GM12878 (cell line): ENCODE measurements around the gene PDCL3.

Experiments
- KDM1A ChIP-seq: fragments of 200-600 bp; sonication (generic); IDR thresholded peaks from 2 replicates; pipeline ENCODE4 v1.6.1; 2016; ENCODE audit warnings: borderline replicate concordance
- MYC ChIP-seq: IDR thresholded peaks from 2 replicates; pipeline ENCODE4 v1.6.1; 2011; ENCODE audit warnings: mild to moderate bottlenecking, low read length, moderate library complexity, inconsistent platforms; ENCODE audit not compliant: insufficient read depth, insufficient replicate concordance, insufficient read length, severe bottlenecking
- NR2F1 ChIP-seq: fragments of 450-650 bp; conservative IDR thresholded peaks from 2 replicates; pipeline ENCODE4 v1.6.1; 2017; ENCODE audit warnings: mild to moderate bottlenecking
- PML ChIP-seq: IDR thresholded peaks from 2 replicates; pipeline ENCODE4 v1.6.1; 2012; ENCODE audit warnings: low read length, inconsistent platforms
- POLR2AphosphoS5 ChIP-seq: IDR thresholded peaks from 2 replicates; pipeline ENCODE4 v1.6.1; 2011; ENCODE audit warnings: mild to moderate bottlenecking, low read length, inconsistent platforms
- RAD51 ChIP-seq: fragments of 450-650 bp; IDR thresholded peaks from 2 replicates; pipeline ENCODE4 v1.6.1; 2016; ENCODE audit warnings: moderate library complexity, mild to moderate bottlenecking, inconsistent platforms
- SMAD1 ChIP-seq: fragments of 450-650 bp; IDR thresholded peaks from 2 replicates; pipeline ENCODE4 v1.6.1; 2018; ENCODE audit warnings: mild to moderate bottlenecking, low read depth; ENCODE audit not compliant: partially characterized antibody
- ZNF217 ChIP-seq: fragments of 450-650 bp; IDR thresholded peaks from 2 replicates; pipeline ENCODE4 v1.6.1; 2017; ENCODE audit warnings: antibody characterized with exemption, mild to moderate bottlenecking
- ZZZ3 ChIP-seq: IDR thresholded peaks from 2 replicates; pipeline ENCODE4 v1.6.1; 2011; ENCODE audit warnings: low read depth; ENCODE audit not compliant: control insufficient read depth, insufficient read length
- TF ChIP-seq, protein P1 (sequence below), 3 experiments: IDR thresholded peaks in 2 of 3; conservative IDR thresholded peaks in 1 of 3; 2 replicates each; pipeline ENCODE4 v1.5.1; 2011; ENCODE audit warnings: low read depth in 3 of 3, low read length in 3 of 3, mild to moderate bottlenecking in 3 of 3, control low read depth in 2 of 3, moderate library complexity in 2 of 3, inconsistent platforms in 1 of 3, mixed read lengths in 1 of 3; ENCODE audit not compliant: control insufficient read depth in 2 of 3, insufficient read depth in 1 of 3; ENCODE audit errors: extremely low read depth in 1 of 3
- TF ChIP-seq, protein P2 (sequence below): IDR thresholded peaks from 2 replicates; pipeline ENCODE4 v1.6.1; 2012; ENCODE audit warnings: low read depth, low read length, improper control_type of control experiment
- TF ChIP-seq, protein P3 (sequence below): IDR thresholded peaks from 2 replicates; pipeline ENCODE4 v1.6.1; 2011; ENCODE audit warnings: mild to moderate bottlenecking, low read depth, low read length, moderate library complexity; ENCODE audit not compliant: insufficient replicate concordance

DNA sequence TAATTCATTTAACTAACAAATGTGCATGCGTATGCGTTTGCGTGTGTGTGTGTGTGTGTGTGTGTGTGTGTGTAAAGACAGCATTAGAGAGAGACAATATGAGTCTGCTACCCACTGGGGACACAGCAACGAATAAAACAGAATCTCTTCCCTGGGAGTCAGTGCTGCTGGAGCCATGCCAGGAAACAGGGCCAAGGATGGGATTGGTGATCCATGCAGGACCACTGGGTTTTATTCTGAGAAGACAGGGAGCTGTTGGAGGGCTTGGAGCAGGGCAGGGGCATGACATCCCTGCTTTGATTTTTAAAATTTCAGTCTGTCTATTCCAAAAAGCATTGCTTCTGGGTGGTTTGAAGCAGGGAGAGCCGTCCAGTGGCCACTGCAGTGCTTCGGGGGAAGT, 62.9 kb downstream of the PDCL3 start:
- TF ChIP-seq, protein P1, sequence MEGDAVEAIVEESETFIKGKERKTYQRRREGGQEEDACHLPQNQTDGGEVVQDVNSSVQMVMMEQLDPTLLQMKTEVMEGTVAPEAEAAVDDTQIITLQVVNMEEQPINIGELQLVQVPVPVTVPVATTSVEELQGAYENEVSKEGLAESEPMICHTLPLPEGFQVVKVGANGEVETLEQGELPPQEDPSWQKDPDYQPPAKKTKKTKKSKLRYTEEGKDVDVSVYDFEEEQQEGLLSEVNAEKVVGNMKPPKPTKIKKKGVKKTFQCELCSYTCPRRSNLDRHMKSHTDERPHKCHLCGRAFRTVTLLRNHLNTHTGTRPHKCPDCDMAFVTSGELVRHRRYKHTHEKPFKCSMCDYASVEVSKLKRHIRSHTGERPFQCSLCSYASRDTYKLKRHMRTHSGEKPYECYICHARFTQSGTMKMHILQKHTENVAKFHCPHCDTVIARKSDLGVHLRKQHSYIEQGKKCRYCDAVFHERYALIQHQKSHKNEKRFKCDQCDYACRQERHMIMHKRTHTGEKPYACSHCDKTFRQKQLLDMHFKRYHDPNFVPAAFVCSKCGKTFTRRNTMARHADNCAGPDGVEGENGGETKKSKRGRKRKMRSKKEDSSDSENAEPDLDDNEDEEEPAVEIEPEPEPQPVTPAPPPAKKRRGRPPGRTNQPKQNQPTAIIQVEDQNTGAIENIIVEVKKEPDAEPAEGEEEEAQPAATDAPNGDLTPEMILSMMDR (IDR thresholded peaks at IDR 0.05 in 2 of 3, conservative IDR thresholded peaks at IDR 0.05 in 1 of 3; ENCODE audit: control insufficient read depth in 2 of 3, extremely low read depth in 1 of 3, insufficient read depth in 1 of 3, low read depth in 3 of 3, low read length in 3 of 3), result no peak
- TF ChIP-seq NR2F1 (no peak), POLR2AphosphoS5 (no peak), KDM1A (no peak), ZZZ3 (no peak), ZNF217 (no peak), PML (no peak), RAD51 (no peak), SMAD1 (no peak), MYC (no peak)
- TF ChIP-seq, protein P2, sequence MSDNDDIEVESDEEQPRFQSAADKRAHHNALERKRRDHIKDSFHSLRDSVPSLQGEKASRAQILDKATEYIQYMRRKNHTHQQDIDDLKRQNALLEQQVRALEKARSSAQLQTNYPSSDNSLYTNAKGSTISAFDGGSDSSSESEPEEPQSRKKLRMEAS, result no peak
- TF ChIP-seq, protein P3, sequence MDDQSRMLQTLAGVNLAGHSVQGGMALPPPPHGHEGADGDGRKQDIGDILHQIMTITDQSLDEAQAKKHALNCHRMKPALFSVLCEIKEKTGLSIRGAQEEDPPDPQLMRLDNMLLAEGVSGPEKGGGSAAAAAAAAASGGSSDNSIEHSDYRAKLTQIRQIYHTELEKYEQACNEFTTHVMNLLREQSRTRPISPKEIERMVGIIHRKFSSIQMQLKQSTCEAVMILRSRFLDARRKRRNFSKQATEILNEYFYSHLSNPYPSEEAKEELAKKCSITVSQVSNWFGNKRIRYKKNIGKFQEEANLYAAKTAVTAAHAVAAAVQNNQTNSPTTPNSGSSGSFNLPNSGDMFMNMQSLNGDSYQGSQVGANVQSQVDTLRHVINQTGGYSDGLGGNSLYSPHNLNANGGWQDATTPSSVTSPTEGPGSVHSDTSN, result no peak
